Kidney epithelial cell (primary cell): ENCODE results near the gene IMPDH2. TPM values are rescaled to one million over a fixed set of nuclear protein-coding genes. Genes with fewer than 3 reads are reported as not detected.

Experiments
- DNase-seq: peaks from one replicate; pipeline ENCODE4 v3.0.0-alpha.2; 2010; ENCODE audit warnings: low read depth
- H3K27me3 ChIP-seq: 2 replicates; pipeline ENCODE4 v1.6.0; 2011; ENCODE audit warnings: low read length; ENCODE audit not compliant: control insufficient read depth, insufficient read depth
- H3K36me3 ChIP-seq: 2 replicates; pipeline ENCODE4 v1.5.1; 2011; ENCODE audit warnings: low read length; ENCODE audit not compliant: control insufficient read depth, insufficient read depth
- H3K4me3 ChIP-seq: 2 replicates; pipeline ENCODE4 v1.5.1; 2011; ENCODE audit warnings: low read depth, mild to moderate bottlenecking, control low read depth, low read length
- CTCF ChIP-seq: IDR thresholded peaks from 2 replicates; pipeline ENCODE4 v1.5.1; 2011; ENCODE audit warnings: mild to moderate bottlenecking, moderate library complexity, low read length, control low read depth, inconsistent platforms; ENCODE audit not compliant: insufficient read depth, poor library complexity, severe bottlenecking
- total RNA-seq: library from RNA; depleted of rRNA; stranded (reverse); fragments of >200 nt; gene quantifications from 2 replicates; pipeline ENCODE4 v1.2.3, GENCODE V29; 2015

The IMPDH2 gene
- total RNA-seq, 1 donor from 2014 or later, result 177 TPM

- H3K27me3 ChIP-seq, result no peaks in the 10 kb centered on the region
- H3K4me3 ChIP-seq, result no peak overlapping the region
- DNase-seq, result no peak
- no peak for TF ChIP-seq CTCF
- no peaks in the 10 kb centered on the region for H3K36me3 ChIP-seq
Measured at GRCh38 chr3:48991851-48992545, 37.2 kb downstream of the IMPDH2 start.

- H3K27me3 ChIP-seq, result no peaks in the 10 kb centered on the region
- TF ChIP-seq CTCF, result no peak
- H3K36me3 ChIP-seq, result no peaks in the 10 kb centered on the region
- H3K4me3 ChIP-seq, result peak overlapping the region; percentile 94
- DNase-seq, result no peak
Measured at GRCh38 chr3:48990636-48991469, 38.3 kb downstream of the IMPDH2 start.

- TF ChIP-seq CTCF, result peak; percentile 43
- peak within 1 kb of the TSS; percentile 94 for H3K4me3 ChIP-seq
- no peaks in the 10 kb centered on the region for H3K27me3 ChIP-seq
- peak; percentile 65 for DNase-seq
- H3K36me3 ChIP-seq, result no peaks in the 10 kb centered on the region
Measured at GRCh38 chr3:48989796-48990635, 39.2 kb downstream of the IMPDH2 start, which contains the start of gene P4HTM. Gene P4HTM, plus strand, starts transcription at chr3:48990241. Its CDS starts 16 bp downstream, at chr3:48990257.

- no peaks in the 10 kb centered on the region for H3K27me3 ChIP-seq
- DNase-seq, result no peak
- TF ChIP-seq CTCF, result no peak
- H3K4me3 ChIP-seq, result peak overlapping the region; percentile 94
- H3K36me3 ChIP-seq, result no peaks in the 10 kb centered on the region
Measured at GRCh38 chr3:48989126-48989795, 39.9 kb downstream of the IMPDH2 start.

DNA sequence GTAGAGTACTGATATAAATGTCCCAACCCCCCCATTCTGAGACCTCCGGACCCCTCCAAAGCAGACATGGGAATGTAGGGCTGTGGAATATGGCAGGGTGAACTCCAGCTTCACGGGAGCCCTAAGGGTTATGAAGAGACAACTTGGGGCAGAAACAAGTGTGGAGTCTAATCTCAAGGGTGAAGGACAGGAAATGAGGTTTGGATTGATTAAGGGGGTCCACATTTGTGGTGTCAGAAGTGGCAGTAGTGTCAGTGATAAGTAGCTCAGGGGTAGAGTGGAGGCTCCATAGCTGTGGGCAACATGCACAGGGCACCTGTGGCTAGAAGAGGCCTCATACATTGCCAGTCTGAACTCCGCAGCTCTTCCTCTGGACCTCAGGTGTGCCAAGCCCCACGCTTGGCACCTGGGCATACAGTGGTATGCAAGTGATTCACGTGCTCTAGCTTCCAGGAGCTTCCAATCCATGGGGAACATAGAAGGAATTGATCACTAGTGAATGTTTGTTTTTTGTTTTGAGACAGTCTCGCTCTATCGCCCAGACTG lies 43.3 kb downstream of the IMPDH2 start:
- DNase-seq, result no peak
- no peak for TF ChIP-seq CTCF
- H3K36me3 ChIP-seq, result peaks cover 2% of the 10 kb centered on the region

More for the DNA sequence above, 43.3 kb downstream of the IMPDH2 start:
- Histone ChIP-seq H3K4me3 (no peak overlapping the region), H3K27me3 (no peaks in the 10 kb centered on the region)
